ENCODE measurements around the gene SHROOM1.

SHROOM1 gene

DNA sequence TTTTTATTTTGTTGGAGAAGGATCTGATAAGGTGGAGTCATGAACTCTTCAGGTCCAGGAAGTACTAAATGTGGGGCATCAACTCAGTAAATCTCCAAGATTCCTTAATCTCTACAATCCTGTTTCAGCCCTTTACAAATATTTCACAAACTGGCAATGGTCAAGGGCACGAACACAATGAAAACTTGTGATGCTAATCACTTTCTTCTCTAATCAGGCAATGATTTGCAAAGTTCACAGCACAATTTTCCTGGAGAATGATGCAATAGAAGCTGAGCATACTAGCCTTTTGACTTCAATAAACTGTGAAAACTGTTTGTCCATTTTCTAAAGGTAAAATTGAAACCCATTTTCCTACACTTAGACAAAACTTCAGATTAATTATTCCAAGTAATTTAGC is 18.9 kb upstream of the SHROOM1 start:
- H3K23ac ChIP-seq (ENCODE audit: low read length): no peak overlapping the region
- H3K4me2 ChIP-seq (ENCODE audit: low read length): no peak overlapping the region
- no peak overlapping the region for H3K4me3 ChIP-seq (ENCODE audit: low read length)
- no peak overlapping the region for H3K18ac ChIP-seq (ENCODE audit: low read length)
- H3K36me3 ChIP-seq (ENCODE audit: control insufficient read depth, insufficient read depth, low read length): no peaks in the 10 kb centered on the region
- H3K79me2 ChIP-seq (ENCODE audit: control insufficient read depth, insufficient read depth, low read length): no peaks in the 10 kb centered on the region
- WGBS (ENCODE audit: extremely low coverage, insufficient coverage, low lambda C conversion rate): no CpG with 5 or more reads among the region's 1 CpG
- H2AK5ac ChIP-seq (ENCODE audit: low read length): no peak overlapping the region
- H3K79me1 ChIP-seq (ENCODE audit: low read length): no peaks in the 10 kb centered on the region
- no peak overlapping the region for H4K5ac ChIP-seq (ENCODE audit: low read length)
- H3K56ac ChIP-seq (ENCODE audit: low read length): no peak overlapping the region
- DNase-seq: no peak
- no peaks in the 10 kb centered on the region for H3K4me1 ChIP-seq (ENCODE audit: control insufficient read depth, low read depth, low read length)
- no peak overlapping the region for H2BK15ac ChIP-seq (replicated peaks; ENCODE audit: low read depth)
- H3K9ac ChIP-seq (ENCODE audit: low read length): no peak overlapping the region
- no peak overlapping the region for H3K4ac ChIP-seq (ENCODE audit: low read depth, low read length)
- no peak overlapping the region for H4K8ac ChIP-seq (ENCODE audit: low read depth, low read length)
- H2BK5ac ChIP-seq (ENCODE audit: low read length): no peak overlapping the region
- no peak overlapping the region for H2BK120ac ChIP-seq (ENCODE audit: low read depth, low read length)
- no peaks in the 10 kb centered on the region for H3K27me3 ChIP-seq (ENCODE audit: insufficient read depth, low read length, poor library complexity)
- H3K27ac ChIP-seq (ENCODE audit: low read depth, low read length): no peak overlapping the region

- no peak overlapping the region for H2AK5ac ChIP-seq (ENCODE audit: low read length)
- H3K36me3 ChIP-seq (ENCODE audit: control insufficient read depth, insufficient read depth, low read length): no peaks in the 10 kb centered on the region
- H3K18ac ChIP-seq (ENCODE audit: low read length): no peak overlapping the region
- H3K4me3 ChIP-seq (ENCODE audit: low read length): no peak overlapping the region
- no peaks in the 10 kb centered on the region for H3K4me1 ChIP-seq (ENCODE audit: control insufficient read depth, low read depth, low read length)
- no peak overlapping the region for H4K5ac ChIP-seq (ENCODE audit: low read length)
- no CpG with 5 or more reads among the region's 8 CpGs for WGBS (ENCODE audit: extremely low coverage, insufficient coverage, low lambda C conversion rate)
- no peaks in the 10 kb centered on the region for H3K79me1 ChIP-seq (ENCODE audit: low read length)
- H2BK5ac ChIP-seq (ENCODE audit: low read length): no peak overlapping the region
- H3K27me3 ChIP-seq (ENCODE audit: insufficient read depth, low read length, poor library complexity): no peaks in the 10 kb centered on the region
- no peak for DNase-seq
- H3K4me2 ChIP-seq (ENCODE audit: low read length): no peak overlapping the region
- no peaks in the 10 kb centered on the region for H3K79me2 ChIP-seq (ENCODE audit: control insufficient read depth, insufficient read depth, low read length)
- H2BK15ac ChIP-seq (replicated peaks; ENCODE audit: low read depth): no peak overlapping the region
- no peak overlapping the region for H3K9ac ChIP-seq (ENCODE audit: low read length)
- H4K8ac ChIP-seq (ENCODE audit: low read depth, low read length): no peak overlapping the region
- H3K27ac ChIP-seq (ENCODE audit: low read depth, low read length): no peak overlapping the region
- H3K4ac ChIP-seq (ENCODE audit: low read depth, low read length): no peak overlapping the region
- H2BK120ac ChIP-seq (ENCODE audit: low read depth, low read length): no peak overlapping the region
- H3K23ac ChIP-seq (ENCODE audit: low read length): no peak overlapping the region
- no peak overlapping the region for H3K56ac ChIP-seq (ENCODE audit: low read length)
Measured at GRCh38 chr5:132848270-132848669, 17.8 kb upstream of the SHROOM1 start.

DNA sequence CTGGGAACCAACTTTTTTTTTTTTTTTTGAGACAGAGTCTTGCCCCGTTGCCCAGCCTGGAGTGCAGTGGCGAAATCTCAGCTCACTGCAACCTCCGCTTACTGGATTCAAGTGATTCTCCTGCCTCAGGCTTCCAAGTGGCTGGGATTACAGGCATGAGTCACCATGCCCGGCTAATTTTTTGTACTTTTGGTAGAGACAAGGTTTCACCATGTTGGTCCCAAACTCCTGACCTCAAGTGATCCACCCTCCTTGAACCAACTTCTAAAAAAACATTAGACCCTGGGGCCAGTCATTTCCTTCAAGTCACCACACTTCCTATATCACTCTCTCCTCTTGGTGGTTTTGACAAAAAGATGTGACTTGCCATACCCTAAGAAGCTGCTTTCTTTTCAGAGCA is 10.9 kb upstream of the SHROOM1 start:
- H3K79me1 ChIP-seq (ENCODE audit: low read length): no peaks in the 10 kb centered on the region
- no peaks in the 10 kb centered on the region for H3K36me3 ChIP-seq (ENCODE audit: control insufficient read depth, insufficient read depth, low read length)
- H2BK120ac ChIP-seq (ENCODE audit: low read depth, low read length): no peak overlapping the region
- whole genome bisulfite sequencing (ENCODE audit: extremely low coverage, insufficient coverage, low lambda C conversion rate): no CpG with 5 or more reads among the region's 4 CpGs
- H3K56ac ChIP-seq (ENCODE audit: low read length): no peak overlapping the region
- H3K9ac ChIP-seq (ENCODE audit: low read length): no peak overlapping the region
- no peaks in the 10 kb centered on the region for H3K79me2 ChIP-seq (ENCODE audit: control insufficient read depth, insufficient read depth, low read length)
- no peak overlapping the region for H3K4me2 ChIP-seq (ENCODE audit: low read length)
- no peak overlapping the region for H4K8ac ChIP-seq (ENCODE audit: low read depth, low read length)
- H2BK15ac ChIP-seq (replicated peaks; ENCODE audit: low read depth): no peak overlapping the region
- no peak overlapping the region for H3K4me3 ChIP-seq (ENCODE audit: low read length)
- H2AK5ac ChIP-seq (ENCODE audit: low read length): no peak overlapping the region
- no peak overlapping the region for H3K23ac ChIP-seq (ENCODE audit: low read length)
- H4K5ac ChIP-seq (ENCODE audit: low read length): no peak overlapping the region
- H3K4ac ChIP-seq (ENCODE audit: low read depth, low read length): no peak overlapping the region
- H3K27ac ChIP-seq (ENCODE audit: low read depth, low read length): no peak overlapping the region
- H2BK5ac ChIP-seq (ENCODE audit: low read length): no peak overlapping the region
- no peak for DNase-seq
- H3K4me1 ChIP-seq (ENCODE audit: control insufficient read depth, low read depth, low read length): no peaks in the 10 kb centered on the region
- H3K18ac ChIP-seq (ENCODE audit: low read length): no peak overlapping the region
- no peaks in the 10 kb centered on the region for H3K27me3 ChIP-seq (ENCODE audit: insufficient read depth, low read length, poor library complexity)

DNA sequence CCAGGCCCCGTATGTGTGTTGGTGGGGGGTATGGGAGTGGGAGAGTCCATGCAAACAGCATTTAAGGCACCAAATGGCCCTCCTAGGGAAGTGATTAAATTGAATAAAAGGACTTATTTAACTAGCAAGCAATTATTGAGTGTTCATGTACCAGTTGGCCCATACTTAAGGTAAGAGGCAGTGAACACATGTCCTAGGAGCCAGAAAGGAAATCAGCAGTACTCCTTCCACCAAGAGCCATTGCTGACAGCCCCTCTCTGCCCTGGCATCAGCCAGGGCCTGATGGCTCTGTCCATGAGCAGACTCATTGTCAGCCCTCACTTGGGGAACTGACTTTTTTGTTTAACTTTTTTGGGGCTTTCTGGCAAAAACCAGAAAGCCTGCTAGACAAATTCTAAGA is 10.4 kb upstream of the SHROOM1 start:
- Histone ChIP-seq H3K9ac (ENCODE audit: low read length) (no peak overlapping the region), H2BK5ac (ENCODE audit: low read length) (no peak overlapping the region), H4K5ac (ENCODE audit: low read length) (no peak overlapping the region), H3K4me2 (ENCODE audit: low read length) (no peak overlapping the region), H2AK5ac (ENCODE audit: low read length) (no peak overlapping the region), H3K27me3 (ENCODE audit: insufficient read depth, low read length, poor library complexity) (no peaks in the 10 kb centered on the region), H3K4me3 (ENCODE audit: low read length) (no peak overlapping the region), H2BK120ac (ENCODE audit: low read depth, low read length) (no peak overlapping the region), H3K4ac (ENCODE audit: low read depth, low read length) (no peak overlapping the region), H3K36me3 (ENCODE audit: control insufficient read depth, insufficient read depth, low read length) (no peaks in the 10 kb centered on the region), H3K27ac (ENCODE audit: low read depth, low read length) (no peak overlapping the region), H4K8ac (ENCODE audit: low read depth, low read length) (no peak overlapping the region), H3K18ac (ENCODE audit: low read length) (no peak overlapping the region), H3K79me1 (ENCODE audit: low read length) (no peaks in the 10 kb centered on the region), H3K79me2 (ENCODE audit: control insufficient read depth, insufficient read depth, low read length) (no peaks in the 10 kb centered on the region), H2BK15ac (replicated peaks; ENCODE audit: low read depth) (no peak overlapping the region), H3K4me1 (ENCODE audit: control insufficient read depth, low read depth, low read length) (no peaks in the 10 kb centered on the region), H3K56ac (ENCODE audit: low read length) (no peak overlapping the region), H3K23ac (ENCODE audit: low read length) (no peak overlapping the region)
- WGBS (ENCODE audit: extremely low coverage, insufficient coverage, low lambda C conversion rate): no CpG with 5 or more reads among the region's 1 CpG
- DNase-seq: no peak

DNA sequence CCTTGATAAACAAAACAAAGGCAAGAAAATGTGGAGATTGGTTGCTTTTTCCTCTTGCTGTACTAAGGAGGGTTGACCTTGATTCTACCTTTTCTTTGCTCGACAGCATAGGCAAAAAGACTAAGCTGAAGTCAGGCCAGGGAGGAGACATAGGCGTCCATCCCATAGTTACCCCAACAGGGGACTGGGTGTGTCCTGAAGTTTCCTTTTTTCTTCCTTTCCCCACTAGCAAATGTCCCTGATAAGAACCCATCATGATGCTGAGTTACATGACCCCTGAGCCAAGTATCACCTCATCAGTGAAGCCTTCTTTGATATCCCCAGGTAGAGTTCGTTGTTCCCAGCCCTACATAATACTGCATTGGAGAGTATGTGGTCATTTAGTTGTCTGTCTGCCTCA is 9.9 kb upstream of the SHROOM1 start:
- DNase-seq: no peak
- no peak overlapping the region for H3K4ac ChIP-seq (ENCODE audit: low read depth, low read length)
- no peaks in the 10 kb centered on the region for H3K79me1 ChIP-seq (ENCODE audit: low read length)
- H3K79me2 ChIP-seq (ENCODE audit: control insufficient read depth, insufficient read depth, low read length): no peaks in the 10 kb centered on the region
- H3K36me3 ChIP-seq (ENCODE audit: control insufficient read depth, insufficient read depth, low read length): no peaks in the 10 kb centered on the region
- no peaks in the 10 kb centered on the region for H3K27me3 ChIP-seq (ENCODE audit: insufficient read depth, low read length, poor library complexity)
- no peaks in the 10 kb centered on the region for H3K4me1 ChIP-seq (ENCODE audit: control insufficient read depth, low read depth, low read length)
- no peak overlapping the region for H3K18ac ChIP-seq (ENCODE audit: low read length)
- no CpG with 5 or more reads among the region's 3 CpGs for WGBS (ENCODE audit: extremely low coverage, insufficient coverage, low lambda C conversion rate)
- no peak overlapping the region for H2BK5ac ChIP-seq (ENCODE audit: low read length)
- peak overlapping the region; percentile 15 for H3K23ac ChIP-seq (ENCODE audit: low read length)
- no peak overlapping the region for H3K9ac ChIP-seq (ENCODE audit: low read length)
- H4K5ac ChIP-seq (ENCODE audit: low read length): no peak overlapping the region
- H3K4me3 ChIP-seq (ENCODE audit: low read length): no peak overlapping the region
- H2AK5ac ChIP-seq (ENCODE audit: low read length): no peak overlapping the region
- no peak overlapping the region for H3K27ac ChIP-seq (ENCODE audit: low read depth, low read length)
- H2BK120ac ChIP-seq (ENCODE audit: low read depth, low read length): no peak overlapping the region
- H3K4me2 ChIP-seq (ENCODE audit: low read length): no peak overlapping the region
- H2BK15ac ChIP-seq (replicated peaks; ENCODE audit: low read depth): no peak overlapping the region
- no peak overlapping the region for H4K8ac ChIP-seq (ENCODE audit: low read depth, low read length)
- H3K56ac ChIP-seq (ENCODE audit: low read length): no peak overlapping the region

GRCh38 chr5:132839426-132840301 is 9.2 kb upstream of the SHROOM1 start:
- Histone ChIP-seq H3K79me1 (ENCODE audit: low read length) (no peaks in the 10 kb centered on the region), H3K18ac (ENCODE audit: low read length) (no peak overlapping the region), H2BK120ac (ENCODE audit: low read depth, low read length) (no peak overlapping the region), H3K27ac (ENCODE audit: low read depth, low read length) (no peak overlapping the region), H3K4me3 (ENCODE audit: low read length) (no peak overlapping the region), H3K4me1 (ENCODE audit: control insufficient read depth, low read depth, low read length) (no peaks in the 10 kb centered on the region), H3K9ac (ENCODE audit: low read length) (no peak overlapping the region), H4K8ac (ENCODE audit: low read depth, low read length) (no peak overlapping the region), H3K56ac (ENCODE audit: low read length) (peak overlapping the region; percentile 25), H2AK5ac (ENCODE audit: low read length) (no peak overlapping the region), H3K27me3 (ENCODE audit: insufficient read depth, low read length, poor library complexity) (no peaks in the 10 kb centered on the region), H2BK15ac (replicated peaks; ENCODE audit: low read depth) (no peak overlapping the region), H3K4ac (ENCODE audit: low read depth, low read length) (no peak overlapping the region), H4K5ac (ENCODE audit: low read length) (no peak overlapping the region), H2BK5ac (ENCODE audit: low read length) (no peak overlapping the region), H3K36me3 (ENCODE audit: control insufficient read depth, insufficient read depth, low read length) (no peaks in the 10 kb centered on the region), H3K23ac (ENCODE audit: low read length) (peak overlapping the region; percentile 15), H3K79me2 (ENCODE audit: control insufficient read depth, insufficient read depth, low read length) (no peaks in the 10 kb centered on the region), H3K4me2 (ENCODE audit: low read length) (no peak overlapping the region)
- no CpG with 5 or more reads among the region's 8 CpGs for WGBS (ENCODE audit: extremely low coverage, insufficient coverage, low lambda C conversion rate)
- DNase-seq: peak; percentile 25
